ENCODE data around the gene NXPH3. TPM values are rescaled to one million over a fixed set of nuclear protein-coding genes. Genes with fewer than 3 reads are reported as not detected.

The NXPH3 gene
- total RNA-seq, 3 donors from 2014 or later (not counting 1 experiment from before 2014, with no cell fraction given), result not detected

- WGBS (ENCODE audit: insufficient coverage), result 88% methylated on average over 4 of the region's 4 CpGs
- H3K4me1 ChIP-seq (ENCODE audit: control insufficient read depth, insufficient read depth, low read length), result peaks cover 15% of the 10 kb centered on the region
- intact Hi-C loops (cut with micrococcal nuclease), result no loop called here
- H3K4me1 Mint-ChIP-seq, result peaks cover 0 to 16% of the 10 kb centered on the region in 2 donors
- DNase-seq, result no peak
- no peak for ATAC-seq
- H3K27me3 Mint-ChIP-seq (ENCODE audit: low read depth in 2 of 2), result peaks cover 0 to 10% of the 10 kb centered on the region in 2 donors
- H3K9me3 ChIP-seq (ENCODE audit: control insufficient read depth, insufficient read depth, low read length), result no peaks in the 10 kb centered on the region
- H3K4me3 Mint-ChIP-seq, result no peak overlapping the region
- no peaks in the 10 kb centered on the region for H3K9me3 Mint-ChIP-seq
- no peaks in the 10 kb centered on the region for H3K36me3 Mint-ChIP-seq
- no peaks in the 10 kb centered on the region for H3K36me3 ChIP-seq (ENCODE audit: control insufficient read depth, insufficient read depth, low read length)
- TF ChIP-seq CTCF (IDR thresholded peaks at IDR 0.05), result no peak
- H3K27ac ChIP-seq (ENCODE audit: low read length), result no peak overlapping the region
- H3K27ac Mint-ChIP-seq, result no peak overlapping the region
- H3K4me3 ChIP-seq (ENCODE audit: low read length), result no peak overlapping the region
- no peaks in the 10 kb centered on the region for H3K27me3 ChIP-seq (ENCODE audit: control insufficient read depth, insufficient read depth, low read length)
Measured at GRCh38 chr17:49564638-49565037, 11.0 kb upstream of the NXPH3 start.

GRCh38 chr17:49565948-49566491, 9.7 kb upstream of the NXPH3 start:
- TF ChIP-seq CTCF (IDR thresholded peaks at IDR 0.05), result no peak
- Mint-ChIP-seq H3K4me3 (no peak overlapping the region), H3K4me1 (peaks cover 0 to 22% of the 10 kb centered on the region in 2 donors), H3K27me3 (ENCODE audit: low read depth in 2 of 2) (peaks cover 5 to 15% of the 10 kb centered on the region in 2 donors), H3K9me3 (no peaks in the 10 kb centered on the region), H3K36me3 (no peaks in the 10 kb centered on the region), H3K27ac (no peak overlapping the region)
- 15% methylated on average over 12 of the region's 14 CpGs for WGBS (ENCODE audit: insufficient coverage)
- no peaks in the 10 kb centered on the region for H3K36me3 ChIP-seq (ENCODE audit: control insufficient read depth, insufficient read depth, low read length)
- H3K4me1 ChIP-seq (ENCODE audit: control insufficient read depth, insufficient read depth, low read length), result peaks cover 28% of the 10 kb centered on the region
- peak in 1 of 2 donors; percentile 14 for DNase-seq
- intact Hi-C loops (cut with micrococcal nuclease), result no loop called here
- no peak overlapping the region for H3K4me3 ChIP-seq (ENCODE audit: low read length)
- no peaks in the 10 kb centered on the region for H3K9me3 ChIP-seq (ENCODE audit: control insufficient read depth, insufficient read depth, low read length)
- ATAC-seq, result no peak
- no peak overlapping the region for H3K27ac ChIP-seq (ENCODE audit: low read length)
- H3K27me3 ChIP-seq (ENCODE audit: control insufficient read depth, insufficient read depth, low read length), result no peaks in the 10 kb centered on the region

GRCh38 chr17:49566668-49567071, 9.0 kb upstream of the NXPH3 start:
- WGBS (ENCODE audit: insufficient coverage), result 87% methylated on average over 5 of the region's 5 CpGs
- H3K4me3 Mint-ChIP-seq, result no peak overlapping the region
- TF ChIP-seq CTCF (IDR thresholded peaks at IDR 0.05), result no peak
- no peak overlapping the region for H3K27ac Mint-ChIP-seq
- Histone ChIP-seq H3K4me3 (ENCODE audit: low read length) (no peak overlapping the region), H3K9me3 (ENCODE audit: control insufficient read depth, insufficient read depth, low read length) (no peaks in the 10 kb centered on the region), H3K36me3 (ENCODE audit: control insufficient read depth, insufficient read depth, low read length) (no peaks in the 10 kb centered on the region), H3K27me3 (ENCODE audit: control insufficient read depth, insufficient read depth, low read length) (no peaks in the 10 kb centered on the region), H3K4me1 (ENCODE audit: control insufficient read depth, insufficient read depth, low read length) (peaks cover 32% of the 10 kb centered on the region), H3K27ac (ENCODE audit: low read length) (no peak overlapping the region)
- no peak for DNase-seq
- no peaks in the 10 kb centered on the region for H3K9me3 Mint-ChIP-seq
- no peak for ATAC-seq
- intact Hi-C loops (cut with micrococcal nuclease), result loop anchor here (1.0 kb wide), 2 partner anchors 285 to 432 kb away; no protein-coding TSS in a partner anchor
- H3K27me3 Mint-ChIP-seq (ENCODE audit: low read depth in 2 of 2), result peaks cover 5 to 20% of the 10 kb centered on the region in 2 donors
- peaks cover 0 to 28% of the 10 kb centered on the region in 2 donors for H3K4me1 Mint-ChIP-seq
- no peaks in the 10 kb centered on the region for H3K36me3 Mint-ChIP-seq

- H3K4me1 Mint-ChIP-seq, result peaks cover 0 to 30% of the 10 kb centered on the region in 2 donors
- H3K27me3 Mint-ChIP-seq (ENCODE audit: low read depth in 2 of 2), result peaks cover 5 to 23% of the 10 kb centered on the region in 2 donors
- intact Hi-C loops (cut with micrococcal nuclease), result loop anchor here (1.0 kb wide), 2 partner anchors 284 to 431 kb away; no protein-coding TSS in a partner anchor
- Histone ChIP-seq H3K27me3 (ENCODE audit: control insufficient read depth, insufficient read depth, low read length) (no peaks in the 10 kb centered on the region), H3K36me3 (ENCODE audit: control insufficient read depth, insufficient read depth, low read length) (no peaks in the 10 kb centered on the region), H3K4me3 (ENCODE audit: low read length) (no peak overlapping the region), H3K27ac (ENCODE audit: low read length) (no peak overlapping the region), H3K4me1 (ENCODE audit: control insufficient read depth, insufficient read depth, low read length) (peaks cover 32% of the 10 kb centered on the region), H3K9me3 (ENCODE audit: control insufficient read depth, insufficient read depth, low read length) (no peaks in the 10 kb centered on the region)
- DNase-seq (no peak), ATAC-seq (no peak)
- TF ChIP-seq CTCF (IDR thresholded peaks at IDR 0.05), result no peak
- H3K4me3 Mint-ChIP-seq, result no peak overlapping the region
- no peaks in the 10 kb centered on the region for H3K36me3 Mint-ChIP-seq
- H3K9me3 Mint-ChIP-seq, result no peaks in the 10 kb centered on the region
- 89% methylated on average over 9 of the region's 9 CpGs for WGBS (ENCODE audit: insufficient coverage)
- H3K27ac Mint-ChIP-seq, result no peak overlapping the region
Measured at GRCh38 chr17:49567104-49567521, 8.6 kb upstream of the NXPH3 start.
